Transverse colon (tissue), 4 donors: Measurements from ENCODE around the gene SLC13A3.

Experiments
- EP300 ChIP-seq: sonication (generic); formaldehyde crosslinking; IDR thresholded peaks from one replicate; pipeline ENCODE4 v1.6.1; 2017; ENCODE audit warnings: antibody characterized with exemption, low read depth
- POLR2A ChIP-seq: fragments of 450-650 bp; IDR thresholded peaks from one replicate; pipeline ENCODE4 v1.6.1; 2016; ENCODE audit warnings: antibody characterized with exemption, mild to moderate bottlenecking, moderate library complexity
- POLR2AphosphoS5 ChIP-seq, 3 donors: sonication (generic); formaldehyde crosslinking; IDR thresholded peaks; one replicate each; pipeline ENCODE4 v1.6.1; 2016; ENCODE audit warnings: antibody characterized with exemption in 3 of 3
- TF ChIP-seq, protein P1 (sequence below), 5 experiments: fragments of 200-600 bp in 3 of 5; fragments of 450-650 bp in 2 of 5; sonication (generic) in 3 of 5; IDR thresholded peaks; 1 replicate in 2 of 5; 2 replicates in 3 of 5; pipeline ENCODE4 v1.5.1; 2016 to 2017; ENCODE audit warnings: antibody characterized with exemption in 5 of 5, inconsistent platforms in 3 of 5, mild to moderate bottlenecking in 2 of 5, moderate library complexity in 1 of 5

DNA sequence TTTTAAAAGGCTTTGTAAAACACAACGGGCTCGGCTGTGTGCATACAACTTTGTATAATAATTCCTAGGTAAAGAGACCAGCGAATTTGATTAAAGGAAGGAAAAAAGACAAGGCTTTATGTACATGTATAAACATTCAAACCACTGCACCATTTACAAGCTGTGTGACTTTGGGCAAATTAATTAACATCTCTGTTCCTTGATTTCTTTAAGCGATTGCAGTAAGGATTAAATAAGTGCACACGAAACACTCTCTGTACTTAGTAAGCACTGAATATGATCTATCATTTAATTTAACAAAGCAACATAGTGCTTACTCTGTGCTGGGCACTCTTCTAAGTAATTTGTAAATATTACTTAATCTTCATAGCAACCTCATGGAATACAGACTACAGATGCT lies 81.3 kb downstream of the SLC13A3 start:
- TF ChIP-seq, protein P1, sequence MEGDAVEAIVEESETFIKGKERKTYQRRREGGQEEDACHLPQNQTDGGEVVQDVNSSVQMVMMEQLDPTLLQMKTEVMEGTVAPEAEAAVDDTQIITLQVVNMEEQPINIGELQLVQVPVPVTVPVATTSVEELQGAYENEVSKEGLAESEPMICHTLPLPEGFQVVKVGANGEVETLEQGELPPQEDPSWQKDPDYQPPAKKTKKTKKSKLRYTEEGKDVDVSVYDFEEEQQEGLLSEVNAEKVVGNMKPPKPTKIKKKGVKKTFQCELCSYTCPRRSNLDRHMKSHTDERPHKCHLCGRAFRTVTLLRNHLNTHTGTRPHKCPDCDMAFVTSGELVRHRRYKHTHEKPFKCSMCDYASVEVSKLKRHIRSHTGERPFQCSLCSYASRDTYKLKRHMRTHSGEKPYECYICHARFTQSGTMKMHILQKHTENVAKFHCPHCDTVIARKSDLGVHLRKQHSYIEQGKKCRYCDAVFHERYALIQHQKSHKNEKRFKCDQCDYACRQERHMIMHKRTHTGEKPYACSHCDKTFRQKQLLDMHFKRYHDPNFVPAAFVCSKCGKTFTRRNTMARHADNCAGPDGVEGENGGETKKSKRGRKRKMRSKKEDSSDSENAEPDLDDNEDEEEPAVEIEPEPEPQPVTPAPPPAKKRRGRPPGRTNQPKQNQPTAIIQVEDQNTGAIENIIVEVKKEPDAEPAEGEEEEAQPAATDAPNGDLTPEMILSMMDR (IDR thresholded peaks at IDR 0.05): no peak
- TF ChIP-seq POLR2A: no peak
- TF ChIP-seq POLR2AphosphoS5 (IDR thresholded peaks at IDR 0.05): no peak
- no peak for TF ChIP-seq EP300
